Skin epidermis (tissue), 12 donors: ENCODE measurements around the gene SCYGR3.

Source experiments
- H3K27ac ChIP-seq, 21 experiments: fragments of 200-600 bp; sonication (generic) in 11 of 21; one replicate each; pipeline ENCODE4 v1.5.0; 2020; ENCODE audit warnings: mild to moderate bottlenecking in 3 of 21, inconsistent platforms in 2 of 21, moderate library complexity in 2 of 21
- H3K4me3 ChIP-seq, 7 experiments: fragments of 200-600 bp; sonication (generic) in 2 of 7; one replicate each; pipeline ENCODE4 v1.5.0; 2020; ENCODE audit warnings: inconsistent platforms in 2 of 7, mild to moderate bottlenecking in 2 of 7, moderate library complexity in 1 of 7

SCYGR3 gene

DNA sequence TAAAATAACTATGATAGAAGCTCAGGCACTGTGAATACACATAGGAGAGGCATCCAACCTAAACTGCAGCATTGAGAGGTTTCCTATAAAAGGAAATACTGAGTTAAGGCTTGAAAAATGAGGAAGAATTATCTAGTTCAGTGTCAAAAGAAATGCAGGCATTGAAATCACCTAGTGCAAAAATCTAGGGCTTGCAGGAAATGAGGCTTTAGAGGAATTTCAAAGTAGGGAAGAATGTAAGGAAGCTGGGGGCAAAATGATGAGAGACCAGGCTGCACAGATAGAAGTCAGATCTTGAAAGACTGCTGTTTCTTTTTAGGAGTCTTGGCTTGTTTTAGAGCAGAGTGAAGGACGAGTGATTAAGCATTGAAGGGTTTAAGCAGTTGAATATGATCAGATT lies 44.0 kb downstream of the SCYGR3 start:
- H3K4me3 ChIP-seq = no peak overlapping the region
- no peak overlapping the region for H3K27ac ChIP-seq

- no peak overlapping the region for H3K4me3 ChIP-seq
These were observed 45.8 kb downstream of the SCYGR3 start for GRCh38 chr2:227568852-227569169.

GRCh38 chr2:227566012-227566411 lies 48.6 kb downstream of the SCYGR3 start:
- Histone ChIP-seq H3K4me3 (no peak overlapping the region), H3K27ac (no peak overlapping the region)

More at GRCh38 chr2:227568852-227569169, 45.8 kb downstream of the SCYGR3 start:
- H3K27ac ChIP-seq = no peak overlapping the region

DNA sequence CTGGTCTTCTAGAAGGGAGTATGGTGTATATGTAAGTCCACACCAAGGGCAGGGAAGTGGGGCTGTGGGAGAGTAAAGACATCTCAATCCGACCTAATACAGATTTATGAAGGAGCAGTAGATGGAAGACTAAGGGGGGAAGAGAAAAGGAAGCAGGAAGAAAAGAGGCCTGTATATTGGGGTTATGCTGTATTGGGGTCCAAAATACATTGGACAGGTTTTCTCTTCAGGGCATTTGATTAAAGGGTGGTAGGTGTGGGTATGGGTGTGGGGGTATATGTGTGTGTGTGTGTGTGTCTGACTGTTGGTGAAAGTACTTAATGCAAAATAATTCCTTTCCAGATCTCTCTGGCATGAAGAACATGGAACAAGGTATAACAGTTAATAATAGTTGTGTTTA lies 49.6 kb downstream of the SCYGR3 start:
- no peak overlapping the region for H3K4me3 ChIP-seq
- H3K27ac ChIP-seq = no peak overlapping the region
